Measurements from ENCODE around the gene AKAP13. TPM values are rescaled to one million over a fixed set of nuclear protein-coding genes. Genes with fewer than 3 reads are reported as not detected.

AKAP13 gene
- total RNA-seq, 2 experiments from 2014 or later, result 282 to 304 TPM

DNA sequence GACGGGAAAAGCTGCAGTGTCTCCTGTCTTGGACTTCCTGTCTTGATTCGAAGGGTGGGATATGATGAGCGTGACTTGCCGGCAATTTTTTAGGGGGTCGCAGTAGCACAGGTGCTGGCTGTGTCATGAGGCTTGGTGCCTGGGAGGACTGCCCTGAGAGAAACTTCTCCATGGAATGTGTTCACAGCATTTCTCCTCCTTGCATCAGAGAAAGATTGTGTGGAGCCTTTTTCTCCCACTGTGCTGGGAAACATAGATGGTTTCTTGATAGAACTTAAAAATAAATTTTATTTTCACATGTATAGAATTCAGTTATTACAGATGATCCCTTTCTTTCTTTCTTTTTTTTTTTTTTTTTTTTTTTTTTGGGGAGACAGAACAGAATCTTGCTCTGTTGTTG is 292.9 kb downstream of the AKAP13 start:
- ChIA-PET CTCF (interaction anchor here (0.9 kb wide), 1 partner anchor 11 kb away, joined by 3 read pairs; no protein-coding TSS in a partner anchor), POLR2A (no interaction called here)
- Histone ChIP-seq H3K27ac (ENCODE audit: low read depth in 1 of 2, low read length in 2 of 2) (no peak overlapping the region), H3K27me3 (ENCODE audit: control insufficient read depth in 1 of 2, insufficient read depth in 2 of 2, low read length in 2 of 2) (no peaks in the 10 kb centered on the region), H3K4me3 (ENCODE audit: low read length) (no peak overlapping the region), H3K9me3 (ENCODE audit: control insufficient read depth in 1 of 2, insufficient read depth in 1 of 2, low read length in 2 of 2) (no peaks in the 10 kb centered on the region), H3K36me3 (ENCODE audit: insufficient read depth, low read length) (peaks cover 69% of the 10 kb centered on the region), H3K4me1 (ENCODE audit: insufficient read depth, low read length) (peaks cover 4% of the 10 kb centered on the region)
- no peak for DNase-seq
- TF ChIP-seq, protein P1, sequence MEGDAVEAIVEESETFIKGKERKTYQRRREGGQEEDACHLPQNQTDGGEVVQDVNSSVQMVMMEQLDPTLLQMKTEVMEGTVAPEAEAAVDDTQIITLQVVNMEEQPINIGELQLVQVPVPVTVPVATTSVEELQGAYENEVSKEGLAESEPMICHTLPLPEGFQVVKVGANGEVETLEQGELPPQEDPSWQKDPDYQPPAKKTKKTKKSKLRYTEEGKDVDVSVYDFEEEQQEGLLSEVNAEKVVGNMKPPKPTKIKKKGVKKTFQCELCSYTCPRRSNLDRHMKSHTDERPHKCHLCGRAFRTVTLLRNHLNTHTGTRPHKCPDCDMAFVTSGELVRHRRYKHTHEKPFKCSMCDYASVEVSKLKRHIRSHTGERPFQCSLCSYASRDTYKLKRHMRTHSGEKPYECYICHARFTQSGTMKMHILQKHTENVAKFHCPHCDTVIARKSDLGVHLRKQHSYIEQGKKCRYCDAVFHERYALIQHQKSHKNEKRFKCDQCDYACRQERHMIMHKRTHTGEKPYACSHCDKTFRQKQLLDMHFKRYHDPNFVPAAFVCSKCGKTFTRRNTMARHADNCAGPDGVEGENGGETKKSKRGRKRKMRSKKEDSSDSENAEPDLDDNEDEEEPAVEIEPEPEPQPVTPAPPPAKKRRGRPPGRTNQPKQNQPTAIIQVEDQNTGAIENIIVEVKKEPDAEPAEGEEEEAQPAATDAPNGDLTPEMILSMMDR (IDR thresholded peaks at IDR 0.05), result no peak
- no peak for ATAC-seq (ENCODE audit: poor library complexity)
- Mint-ChIP-seq H3K9me3 (no peaks in the 10 kb centered on the region), H3K27ac (no peak overlapping the region), H3K4me3 (no peak overlapping the region), H3K27me3 (no peaks in the 10 kb centered on the region), H3K4me1 (ENCODE audit: low read depth) (peaks cover 10% of the 10 kb centered on the region), H3K36me3 (ENCODE audit: low read depth) (peaks cover 88% of the 10 kb centered on the region)
- intact Hi-C loops (cut with DNase I, micrococcal nuclease), result loop anchor here in 1 of 2 experiments (5.0 kb wide), 1 partner anchor 131 kb away; no protein-coding TSS in a partner anchor

DNA sequence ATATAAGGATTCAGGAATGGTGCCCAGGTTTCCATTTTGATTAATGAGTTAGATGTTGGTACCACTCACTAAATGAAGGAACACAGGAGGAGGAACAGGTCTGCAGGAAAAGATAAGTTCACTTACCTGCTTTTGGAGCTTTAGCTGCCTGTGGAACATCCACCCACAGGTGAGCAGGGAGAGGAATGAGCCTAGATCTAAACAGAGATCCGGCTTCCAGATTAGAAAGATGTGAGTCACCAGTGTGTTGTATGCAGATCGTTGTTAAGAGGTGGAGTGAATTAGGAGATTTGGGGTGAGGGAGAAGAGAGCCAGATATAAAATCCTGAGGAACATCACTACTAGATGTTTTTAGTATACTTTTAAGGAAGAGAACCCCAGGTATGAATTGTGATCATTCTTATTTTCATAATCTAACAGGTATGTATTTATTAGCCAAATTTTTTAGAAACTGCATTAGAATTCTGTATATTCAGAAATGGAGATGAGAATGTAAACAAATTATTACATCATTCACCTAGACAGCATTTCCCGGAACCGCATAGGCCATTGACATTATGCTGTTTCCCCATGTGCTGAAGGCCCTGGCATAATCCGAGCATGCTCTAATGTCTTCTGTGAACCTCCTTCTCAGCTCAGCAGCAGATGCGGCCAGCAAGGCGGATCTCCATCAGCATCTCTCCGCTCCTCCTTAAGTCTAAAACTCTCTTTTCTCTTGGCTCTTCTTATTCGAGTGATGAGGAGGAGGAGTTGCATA is 296.1 kb downstream of the AKAP13 start:
- Histone ChIP-seq H3K27ac (ENCODE audit: low read depth in 1 of 2, low read length in 2 of 2) (no peak overlapping the region), H3K9me3 (ENCODE audit: control insufficient read depth in 1 of 2, insufficient read depth in 1 of 2, low read length in 2 of 2) (no peaks in the 10 kb centered on the region), H3K4me1 (ENCODE audit: insufficient read depth, low read length) (no peaks in the 10 kb centered on the region), H3K36me3 (ENCODE audit: insufficient read depth, low read length) (peaks cover 58% of the 10 kb centered on the region), H3K27me3 (ENCODE audit: control insufficient read depth in 1 of 2, insufficient read depth in 2 of 2, low read length in 2 of 2) (no peaks in the 10 kb centered on the region), H3K4me3 (ENCODE audit: low read length) (no peak overlapping the region)
- H3K4me3 Mint-ChIP-seq, result no peak overlapping the region
- H3K27ac Mint-ChIP-seq, result no peak overlapping the region
- intact Hi-C loops (cut with DNase I, micrococcal nuclease), result no loop called here
- ChIA-PET CTCF (interaction anchor here (0.7 kb wide), 1 partner anchor 30 kb away, joined by 4 read pairs; no protein-coding TSS in a partner anchor), POLR2A (interaction anchor here (0.6 kb wide), 1 partner anchor 18 kb away, joined by 3 read pairs; no protein-coding TSS in a partner anchor)
- TF ChIP-seq, protein P1 (IDR thresholded peaks at IDR 0.05), result no peak
- no peaks in the 10 kb centered on the region for H3K9me3 Mint-ChIP-seq
- peaks cover 8% of the 10 kb centered on the region for H3K4me1 Mint-ChIP-seq (ENCODE audit: low read depth)
- H3K27me3 Mint-ChIP-seq, result no peaks in the 10 kb centered on the region
- H3K36me3 Mint-ChIP-seq (ENCODE audit: low read depth), result peaks cover 84% of the 10 kb centered on the region
- no peak for DNase-seq
- ATAC-seq (ENCODE audit: poor library complexity), result no peak

DNA sequence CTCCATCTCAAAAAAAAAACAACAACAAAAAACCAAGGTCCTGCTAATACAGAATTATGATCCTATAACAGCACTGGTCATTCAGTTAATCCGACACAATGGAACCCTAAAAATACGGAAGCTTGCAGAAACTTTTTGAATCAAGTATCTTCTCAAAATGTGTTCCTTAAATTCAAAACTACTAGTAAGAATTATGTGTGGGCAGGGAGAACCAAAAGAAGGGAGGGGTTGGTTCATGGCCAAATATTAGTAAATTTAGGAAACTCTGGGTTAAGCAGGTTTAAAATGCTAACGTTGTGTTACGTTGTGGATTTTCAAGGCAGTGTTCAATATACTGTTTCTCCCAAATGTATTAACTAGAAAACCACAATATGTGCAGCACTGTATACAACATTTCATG is 298.8 kb downstream of the AKAP13 start:
- H3K9me3 Mint-ChIP-seq, result no peaks in the 10 kb centered on the region
- Histone ChIP-seq H3K27ac (ENCODE audit: low read depth in 1 of 2, low read length in 2 of 2) (no peak overlapping the region), H3K4me1 (ENCODE audit: insufficient read depth, low read length) (no peaks in the 10 kb centered on the region), H3K4me3 (ENCODE audit: low read length) (no peak overlapping the region), H3K9me3 (ENCODE audit: control insufficient read depth in 1 of 2, insufficient read depth in 1 of 2, low read length in 2 of 2) (no peaks in the 10 kb centered on the region), H3K27me3 (ENCODE audit: control insufficient read depth in 1 of 2, insufficient read depth in 2 of 2, low read length in 2 of 2) (no peaks in the 10 kb centered on the region), H3K36me3 (ENCODE audit: insufficient read depth, low read length) (peaks cover 52% of the 10 kb centered on the region)
- peaks cover 8% of the 10 kb centered on the region for H3K4me1 Mint-ChIP-seq (ENCODE audit: low read depth)
- DNase-seq (no peak), ATAC-seq (ENCODE audit: poor library complexity) (no peak)
- intact Hi-C loops (cut with DNase I, micrococcal nuclease), result no loop called here
- TF ChIP-seq, protein P1 (IDR thresholded peaks at IDR 0.05), result no peak
- H3K27ac Mint-ChIP-seq, result no peak overlapping the region
- ChIA-PET CTCF (no interaction called here), POLR2A (no interaction called here)
- H3K4me3 Mint-ChIP-seq, result no peak overlapping the region
- H3K36me3 Mint-ChIP-seq (ENCODE audit: low read depth), result peaks cover 85% of the 10 kb centered on the region
- H3K27me3 Mint-ChIP-seq, result no peaks in the 10 kb centered on the region
